C1 segment of cervical spinal cord (tissue), 14 donors: ENCODE data around the gene OSM.
A peak's percentile ranks its signal among the peaks of the same experiment; 100 is the strongest.

ENCODE experiments used
- DNase-seq, 14 donors: peaks; one replicate each; lab custom pipeline; 2025; lab: John Stamatoyannopoulos, UW

Gene OSM

GRCh38 chr22:30265131-30265720 lies 1.4 kb downstream of the OSM start:
- DNase-seq = no peak

- DNase-seq = no peak
These were observed 2.8 kb downstream of the OSM start for GRCh38 chr22:30263883-30264282.

- DNase-seq = peak in 12 of 14 donors; percentile 25 to 72 (median 46)
These were observed 3.5 kb downstream of the OSM start for GRCh38 chr22:30262917-30263741.

- no peak for DNase-seq
These were observed 4.5 kb downstream of the OSM start for GRCh38 chr22:30262112-30262511.

- DNase-seq = no peak
These were observed 5.5 kb downstream of the OSM start for GRCh38 chr22:30261134-30261533.

- no peak for DNase-seq
These were observed 6.0 kb downstream of the OSM start for GRCh38 chr22:30260682-30261081.

- no peak for DNase-seq
These were observed 6.4 kb downstream of the OSM start for GRCh38 chr22:30260276-30260675.

- no peak for DNase-seq
These were observed 12.3 kb downstream of the OSM start for GRCh38 chr22:30254314-30254713.

GRCh38 chr22:30253205-30253852 lies 13.3 kb downstream of the OSM start:
- peak in 9 of 14 donors; percentile 16 to 80 (median 52) for DNase-seq

GRCh38 chr22:30252411-30253204 lies 14.0 kb downstream of the OSM start:
- no peak for DNase-seq

- no peak for DNase-seq
These were observed 14.9 kb downstream of the OSM start for GRCh38 chr22:30251711-30252110.

GRCh38 chr22:30250661-30251267 lies 15.9 kb downstream of the OSM start:
- no peak for DNase-seq

- DNase-seq = no peak
These were observed 16.5 kb downstream of the OSM start for GRCh38 chr22:30250039-30250565.

GRCh38 chr22:30249049-30250038 lies 17.3 kb downstream of the OSM start:
- DNase-seq = no peak

GRCh38 chr22:30248484-30248883 lies 18.2 kb downstream of the OSM start:
- DNase-seq = no peak

- no peak for DNase-seq
These were observed 18.7 kb downstream of the OSM start for GRCh38 chr22:30247974-30248373.

GRCh38 chr22:30247561-30247960 lies 19.1 kb downstream of the OSM start:
- DNase-seq = no peak

GRCh38 chr22:30246814-30247376 lies 19.8 kb downstream of the OSM start:
- DNase-seq = no peak

GRCh38 chr22:30245985-30246813 lies 20.5 kb downstream of the OSM start, which contains the start of gene LIF:
TSS of gene LIF (minus strand) at chr22:30246759. CDS start at chr22:30246695, 64 bp downstream.
- DNase-seq = peak in 1 of 14 donors; percentile 17
